ENCODE results near the gene BCDIN3D.
A peak's percentile ranks its signal among the peaks of the same experiment; 100 is the strongest.
"Not testable (repeated sequence)": the region's sequence is repeated elsewhere in the genome, so short reads cannot be mapped to it uniquely, and the experiment has no call there.

BCDIN3D gene

GRCh38 chr12:49860921-49861320 is 18.0 kb upstream of the BCDIN3D start:
- DNase-seq (ENCODE audit: low read depth in 2 of 2), result not testable (repeated sequence)

GRCh38 chr12:49855890-49856289 is 13.0 kb upstream of the BCDIN3D start:
- not testable (repeated sequence) for DNase-seq (ENCODE audit: low read depth in 2 of 2)

- no peak for DNase-seq (ENCODE audit: low read depth in 2 of 2)
Measured at GRCh38 chr12:49854976-49855375, 12.1 kb upstream of the BCDIN3D start.

- DNase-seq (ENCODE audit: low read depth in 2 of 2), result no peak
Measured at GRCh38 chr12:49853671-49854070, 10.8 kb upstream of the BCDIN3D start.

GRCh38 chr12:49847161-49847560 is 4.3 kb upstream of the BCDIN3D start:
- DNase-seq (ENCODE audit: low read depth in 2 of 2), result no peak

- no peak for DNase-seq (ENCODE audit: low read depth in 2 of 2)
Measured at GRCh38 chr12:49846032-49846431, 3.1 kb upstream of the BCDIN3D start.

GRCh38 chr12:49843876-49844437 is 1.1 kb upstream of the BCDIN3D start:
- DNase-seq (ENCODE audit: low read depth in 2 of 2), result no peak

GRCh38 chr12:49843411-49843810 is 505 bp upstream of the BCDIN3D start:
- DNase-seq (ENCODE audit: low read depth in 2 of 2), result no peak

- no peak for DNase-seq (ENCODE audit: low read depth in 2 of 2)
Measured at GRCh38 chr12:49838973-49839633, 3.8 kb downstream of the BCDIN3D start.

- DNase-seq (ENCODE audit: low read depth in 2 of 2), result no peak
Measured at GRCh38 chr12:49832836-49833421, 10.0 kb downstream of the BCDIN3D start.

GRCh38 chr12:49831717-49832116 is 11.2 kb downstream of the BCDIN3D start:
- DNase-seq (ENCODE audit: low read depth in 2 of 2), result no peak

GRCh38 chr12:49828133-49829091 is 14.5 kb downstream of the BCDIN3D start, which contains the start of gene NCKAP5L:
NCKAP5L (minus strand) TSS chr12:49828413; CDS start chr12:49804044, 24,369 bp downstream.
- peak; percentile 86 to 89 for DNase-seq (ENCODE audit: low read depth in 2 of 2)

GRCh38 chr12:49827401-49828099 is 15.4 kb downstream of the BCDIN3D start:
- DNase-seq (ENCODE audit: low read depth in 2 of 2), result peak; percentile 13

- DNase-seq (ENCODE audit: low read depth in 2 of 2), result no peak
Measured at GRCh38 chr12:49827051-49827400, 15.9 kb downstream of the BCDIN3D start.

GRCh38 chr12:49825971-49826421 is 16.9 kb downstream of the BCDIN3D start:
- DNase-seq (ENCODE audit: low read depth in 2 of 2), result no peak

GRCh38 chr12:49825360-49825970 is 17.4 kb downstream of the BCDIN3D start:
- no peak for DNase-seq (ENCODE audit: low read depth in 2 of 2)

- DNase-seq (ENCODE audit: low read depth in 2 of 2), result no peak
Measured at GRCh38 chr12:49824895-49825294, 18.0 kb downstream of the BCDIN3D start.

GRCh38 chr12:49824416-49824815 is 18.5 kb downstream of the BCDIN3D start:
- DNase-seq (ENCODE audit: low read depth in 2 of 2), result no peak

GRCh38 chr12:49823951-49824350 is 19.0 kb downstream of the BCDIN3D start:
- DNase-seq (ENCODE audit: low read depth in 2 of 2), result no peak

GRCh38 chr12:49823350-49823749 is 19.6 kb downstream of the BCDIN3D start:
- DNase-seq (ENCODE audit: low read depth in 2 of 2), result no peak

All from activated CD8-positive, alpha-beta memory T cell treated with anti-CD3 and anti-CD28 coated beads for 4 hours (primary cell).